ENCODE data around the gene CD79B. TPM values are rescaled to one million over a fixed set of nuclear protein-coding genes. Genes with fewer than 3 reads are reported as not detected.

The CD79B gene
- polyA plus RNA-seq, 1 of the 3 experiments (the other 2 are of a cell fraction): 0.10 TPM

GRCh38 chr17:63945784-63946439 lies 13.8 kb upstream of the CD79B start:
- Histone ChIP-seq H3F3A (replicated peaks; ENCODE audit: insufficient read depth) (no peaks in the 10 kb centered on the region), H3K27ac (ENCODE audit: low read depth in 2 of 2, low read length in 1 of 2) (no peak overlapping the region), H3K9ac (no peak overlapping the region), H3K36me3 (replicated peaks in 1 of 2; ENCODE audit: control insufficient read depth in 1 of 2, insufficient read depth in 2 of 2, low read length in 1 of 2) (no peaks in the 10 kb centered on the region), H3K4me3 (ENCODE audit: low read depth in 2 of 2, low read length in 1 of 2) (no peak overlapping the region), H2AFZ (ENCODE audit: low read depth) (no peak overlapping the region), H3K9me3 (no peaks in the 10 kb centered on the region), H3K9me2 (no peaks in the 10 kb centered on the region), H3K4me2 (no peak overlapping the region), H4K20me1 (ENCODE audit: insufficient read depth) (no peaks in the 10 kb centered on the region), H3K79me2 (ENCODE audit: insufficient read depth) (no peaks in the 10 kb centered on the region), H3K4me1 (ENCODE audit: control insufficient read depth in 1 of 2, insufficient read depth in 2 of 2, low read depth in 1 of 2, low read length in 1 of 2) (no peaks in the 10 kb centered on the region), H3K27me3 (ENCODE audit: insufficient read depth) (no peaks in the 10 kb centered on the region; the same call in 1 of the 2 replicates)
- no peak for DNase-seq
- CTCF ChIA-PET: interaction anchor here (0.6 to 3.3 kb wide), 53 partner anchors 8 to 473 kb away, joined by 3 to 69 read pairs (median 5); partner anchors contain the start of genes CD79B, CSHL1, ERN1 and GH1
- TF ChIP-seq EZH2phosphoT487 (IDR thresholded peaks at IDR 0.05; ENCODE audit: borderline replicate concordance, low read depth): no peak
- POLR2A ChIA-PET: no interaction called here
- 100% methylated on average over 1 of the region's 6 CpGs for WGBS (ENCODE audit: low lambda C conversion rate)

- CTCF ChIA-PET: interaction anchor here (0.9 to 3.3 kb wide), 9 partner anchors 8 to 81 kb away, joined by 3 to 69 read pairs (median 21); partner anchors contain the start of genes CD79B and CSHL1
- POLR2A ChIA-PET: no interaction called here
- Histone ChIP-seq H2AFZ (ENCODE audit: low read depth) (no peak overlapping the region), H3K27me3 (ENCODE audit: insufficient read depth) (no peaks in the 10 kb centered on the region), H3K79me2 (ENCODE audit: insufficient read depth) (no peaks in the 10 kb centered on the region), H3F3A (replicated peaks; ENCODE audit: insufficient read depth) (no peaks in the 10 kb centered on the region), H3K27ac (ENCODE audit: low read depth in 2 of 2, low read length in 1 of 2) (no peak overlapping the region), H3K36me3 (replicated peaks in 1 of 2; ENCODE audit: control insufficient read depth in 1 of 2, insufficient read depth in 2 of 2, low read length in 1 of 2) (no peaks in the 10 kb centered on the region), H3K9ac (no peak overlapping the region), H3K4me2 (no peak overlapping the region), H4K20me1 (ENCODE audit: insufficient read depth) (no peaks in the 10 kb centered on the region), H3K9me3 (no peaks in the 10 kb centered on the region), H3K9me2 (no peaks in the 10 kb centered on the region), H3K4me3 (ENCODE audit: low read depth in 2 of 2, low read length in 1 of 2) (no peak overlapping the region), H3K4me1 (ENCODE audit: control insufficient read depth in 1 of 2, insufficient read depth in 2 of 2, low read depth in 1 of 2, low read length in 1 of 2) (no peaks in the 10 kb centered on the region)
- TF ChIP-seq CHD2 (IDR thresholded peaks at IDR 0.05; ENCODE audit: low read length, partially characterized antibody) (no peak), FOXJ3 (CRISPR knock-in tag; IDR thresholded peaks at IDR 0.05) (no peak), NRF1 (IDR thresholded peaks at IDR 0.05; ENCODE audit: low read depth, low read length) (no peak), SMC3 (IDR thresholded peaks at IDR 0.05; ENCODE audit: low read depth, low read length) (no peak), FOXM1 (IDR thresholded peaks at IDR 0.05; ENCODE audit: low read depth) (no peak), GABPA (IDR thresholded peaks at IDR 0.05; ENCODE audit: low read depth) (no peak), USF2 (IDR thresholded peaks at IDR 0.05; ENCODE audit: borderline replicate concordance, low read depth, low read length) (no peak), FOSL2 (IDR thresholded peaks at IDR 0.05; ENCODE audit: borderline replicate concordance, low read depth) (no peak), CTCF (IDR thresholded peaks at IDR 0.05) (no peak), YY1 (IDR thresholded peaks at IDR 0.05; ENCODE audit: low read depth) (no peak)
- WGBS (ENCODE audit: low lambda C conversion rate): 73% methylated on average over 22 of the region's 24 CpGs
- no peak for DNase-seq
These were observed 12.8 kb upstream of the CD79B start for GRCh38 chr17:63944736-63945499.
